ENCODE data around the gene FOSL2. TPM values are rescaled to one million over a fixed set of nuclear protein-coding genes. Genes with fewer than 3 reads are reported as not detected.

Gene FOSL2
- total RNA-seq, 1 experiment from 2014 or later = 4.0 TPM

GRCh38 chr2:28413899-28414295 lies 21.2 kb downstream of the FOSL2 start:
- DNase-seq (ENCODE audit: low spot score) (no peak), ATAC-seq (peak; percentile 49)
- ChIA-PET POLR2A (interaction anchor here (0.7 kb wide), 1 partner anchor 13 kb away, joined by 3 read pairs; no protein-coding TSS in a partner anchor), CTCF (interaction anchor here (0.5 to 2.6 kb wide), 15 partner anchors 14 to 868 kb away, joined by 3 to 16 read pairs (median 3); no protein-coding TSS in a partner anchor)
- TF ChIP-seq ZNF423 (CRISPR knock-in tag; IDR thresholded peaks at IDR 0.05) (peak; percentile 53; the same call in 1 of the 2 replicates), MYBL2 (CRISPR knock-in tag; IDR thresholded peaks at IDR 0.05) (no peak), ESRRA (CRISPR knock-in tag; IDR thresholded peaks at IDR 0.05; ENCODE audit: borderline replicate concordance) (no peak)
- TF ChIP-seq, protein P1, sequence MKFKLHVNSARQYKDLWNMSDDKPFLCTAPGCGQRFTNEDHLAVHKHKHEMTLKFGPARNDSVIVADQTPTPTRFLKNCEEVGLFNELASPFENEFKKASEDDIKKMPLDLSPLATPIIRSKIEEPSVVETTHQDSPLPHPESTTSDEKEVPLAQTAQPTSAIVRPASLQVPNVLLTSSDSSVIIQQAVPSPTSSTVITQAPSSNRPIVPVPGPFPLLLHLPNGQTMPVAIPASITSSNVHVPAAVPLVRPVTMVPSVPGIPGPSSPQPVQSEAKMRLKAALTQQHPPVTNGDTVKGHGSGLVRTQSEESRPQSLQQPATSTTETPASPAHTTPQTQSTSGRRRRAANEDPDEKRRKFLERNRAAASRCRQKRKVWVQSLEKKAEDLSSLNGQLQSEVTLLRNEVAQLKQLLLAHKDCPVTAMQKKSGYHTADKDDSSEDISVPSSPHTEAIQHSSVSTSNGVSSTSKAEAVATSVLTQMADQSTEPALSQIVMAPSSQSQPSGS (CRISPR knock-in tag; IDR thresholded peaks at IDR 0.05; ENCODE audit: borderline replicate concordance, low read depth) = no peak
- H3K4me1 Mint-ChIP-seq = peaks cover 20% of the 10 kb centered on the region
- H3K27ac Mint-ChIP-seq = peak overlapping the region; percentile 25
- no peaks in the 10 kb centered on the region for H3K27me3 Mint-ChIP-seq (ENCODE audit: low read depth)
- no peak overlapping the region for H3K4me3 Mint-ChIP-seq
- peaks cover 4% of the 10 kb centered on the region for H3K36me3 Mint-ChIP-seq
- no peaks in the 10 kb centered on the region for H3K9me3 Mint-ChIP-seq

- ChIA-PET POLR2A (no interaction called here), CTCF (interaction anchor here (0.7 to 2.6 kb wide), 4 partner anchors 116 to 731 kb away, joined by 3 to 16 read pairs (median 3); no protein-coding TSS in a partner anchor)
- Mint-ChIP-seq H3K4me1 (peaks cover 20% of the 10 kb centered on the region), H3K9me3 (no peaks in the 10 kb centered on the region), H3K4me3 (no peak overlapping the region), H3K27ac (no peak overlapping the region; the same call in 1 of the 2 replicates), H3K36me3 (peaks cover 4% of the 10 kb centered on the region), H3K27me3 (ENCODE audit: low read depth) (no peaks in the 10 kb centered on the region)
- DNase-seq (ENCODE audit: low spot score) (no peak), ATAC-seq (no peak)
- no peak for TF ChIP-seq ATF6 (CRISPR knock-in tag; IDR thresholded peaks at IDR 0.05)
- TF ChIP-seq JUN (CRISPR knock-in tag; IDR thresholded peaks at IDR 0.05) = no peak
- TF ChIP-seq ARID4B (CRISPR knock-in tag; IDR thresholded peaks at IDR 0.05; ENCODE audit: borderline replicate concordance) = no peak
- TF ChIP-seq CTCF (IDR thresholded peaks at IDR 0.05) = no peak
- TF ChIP-seq ZMAT4 (CRISPR knock-in tag; IDR thresholded peaks at IDR 0.05) = no peak
- TF ChIP-seq, protein P2, sequence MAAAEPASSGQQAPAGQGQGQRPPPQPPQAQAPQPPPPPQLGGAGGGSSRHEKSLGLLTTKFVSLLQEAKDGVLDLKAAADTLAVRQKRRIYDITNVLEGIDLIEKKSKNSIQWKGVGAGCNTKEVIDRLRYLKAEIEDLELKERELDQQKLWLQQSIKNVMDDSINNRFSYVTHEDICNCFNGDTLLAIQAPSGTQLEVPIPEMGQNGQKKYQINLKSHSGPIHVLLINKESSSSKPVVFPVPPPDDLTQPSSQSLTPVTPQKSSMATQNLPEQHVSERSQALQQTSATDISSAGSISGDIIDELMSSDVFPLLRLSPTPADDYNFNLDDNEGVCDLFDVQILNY (CRISPR knock-in tag; IDR thresholded peaks at IDR 0.05) = no peak
- no peak for TF ChIP-seq CREB1 (CRISPR knock-in tag; IDR thresholded peaks at IDR 0.05)
- TF ChIP-seq JAZF1 (CRISPR knock-in tag; IDR thresholded peaks at IDR 0.05) = no peak
- no peak for TF ChIP-seq ZNF138 (CRISPR knock-in tag; conservative IDR thresholded peaks at IDR 0.05)
- TF ChIP-seq GRHL2 (CRISPR knock-in tag; IDR thresholded peaks at IDR 0.05; ENCODE audit: insufficient replicate concordance, severe bottlenecking) = no peak
These were observed 21.9 kb downstream of the FOSL2 start for GRCh38 chr2:28414583-28414982.
